ENCODE measurements around the gene TPX2.
A peak's percentile ranks its signal among the peaks of the same experiment; 100 is the strongest.

The TPX2 gene

GRCh38 chr20:31716351-31716750 lies 22.7 kb upstream of the TPX2 start:
- no peak overlapping the region for H3K9ac ChIP-seq (ENCODE audit: low read length)
- no peak overlapping the region for H3K4me3 ChIP-seq (ENCODE audit: low read length)
- H3K27me3 ChIP-seq (ENCODE audit: control insufficient read depth, insufficient read depth, low read length), result no peaks in the 10 kb centered on the region
- H3K27ac ChIP-seq (ENCODE audit: low read length), result no peak overlapping the region
- peaks cover 33% of the 10 kb centered on the region for H3K36me3 ChIP-seq (ENCODE audit: control insufficient read depth, low read depth, low read length)
- no peaks in the 10 kb centered on the region for H3K9me3 ChIP-seq (ENCODE audit: control insufficient read depth, low read depth, low read length)
- H3K4me1 ChIP-seq (ENCODE audit: control insufficient read depth, low read depth, low read length), result peaks cover 60% of the 10 kb centered on the region

GRCh38 chr20:31716818-31717477 lies 22.1 kb upstream of the TPX2 start:
- peaks cover 33% of the 10 kb centered on the region for H3K36me3 ChIP-seq (ENCODE audit: control insufficient read depth, low read depth, low read length)
- H3K27me3 ChIP-seq (ENCODE audit: control insufficient read depth, insufficient read depth, low read length), result no peaks in the 10 kb centered on the region
- H3K4me1 ChIP-seq (ENCODE audit: control insufficient read depth, low read depth, low read length), result peaks cover 61% of the 10 kb centered on the region
- no peaks in the 10 kb centered on the region for H3K9me3 ChIP-seq (ENCODE audit: control insufficient read depth, low read depth, low read length)
- H3K4me3 ChIP-seq (ENCODE audit: low read length), result no peak overlapping the region
- no peak overlapping the region for H3K27ac ChIP-seq (ENCODE audit: low read length)
- H3K9ac ChIP-seq (ENCODE audit: low read length), result no peak overlapping the region

- Histone ChIP-seq H3K4me3 (ENCODE audit: low read length) (no peak overlapping the region), H3K27ac (ENCODE audit: low read length) (no peak overlapping the region), H3K9ac (ENCODE audit: low read length) (no peak overlapping the region)
Observed at GRCh38 chr20:31717478-31718201, 21.4 kb upstream of the TPX2 start.

DNA sequence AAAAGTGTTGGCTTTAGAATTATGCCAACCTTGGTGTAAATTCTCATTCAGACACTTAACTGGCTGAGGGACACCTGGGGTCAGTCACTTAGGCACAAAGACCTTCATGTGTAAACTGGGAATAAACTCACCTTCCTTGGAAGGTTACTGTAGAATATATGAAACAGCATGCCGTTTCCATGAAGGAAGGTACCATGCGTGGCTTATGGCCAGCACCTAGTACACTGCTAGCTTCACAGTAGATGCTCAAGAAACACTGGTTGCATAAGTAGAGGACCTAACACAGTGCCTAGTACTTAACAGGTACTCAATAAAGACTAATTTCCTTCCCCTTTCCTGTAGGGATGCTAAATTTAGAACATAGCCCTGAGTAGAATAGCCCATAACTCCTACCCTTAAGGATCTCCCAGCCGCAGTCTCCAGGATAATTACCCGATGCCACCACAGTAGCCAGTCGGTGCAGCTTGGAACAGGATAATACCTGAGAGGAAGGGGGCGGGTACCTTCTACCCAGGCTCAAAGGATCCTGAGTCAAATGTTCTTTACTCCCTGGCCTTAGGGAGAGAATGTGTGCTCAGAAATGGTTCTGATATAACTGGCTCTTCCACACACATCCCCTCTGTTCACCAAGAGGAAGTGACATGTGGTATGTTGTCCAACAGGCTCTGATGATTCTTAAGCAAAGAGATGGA lies 20.0 kb upstream of the TPX2 start:
- Histone ChIP-seq H3K9me3 (ENCODE audit: control insufficient read depth, low read depth, low read length) (no peaks in the 10 kb centered on the region), H3K36me3 (ENCODE audit: control insufficient read depth, low read depth, low read length) (peaks cover 28% of the 10 kb centered on the region), H3K9ac (ENCODE audit: low read length) (no peak overlapping the region), H3K27me3 (ENCODE audit: control insufficient read depth, insufficient read depth, low read length) (no peaks in the 10 kb centered on the region), H3K4me1 (ENCODE audit: control insufficient read depth, low read depth, low read length) (peaks cover 43% of the 10 kb centered on the region), H3K4me3 (ENCODE audit: low read length) (peak overlapping the region; percentile 63), H3K27ac (ENCODE audit: low read length) (no peak overlapping the region)

More at GRCh38 chr20:31717478-31718201, 21.4 kb upstream of the TPX2 start:
- H3K27me3 ChIP-seq (ENCODE audit: control insufficient read depth, insufficient read depth, low read length), result no peaks in the 10 kb centered on the region
- peaks cover 57% of the 10 kb centered on the region for H3K4me1 ChIP-seq (ENCODE audit: control insufficient read depth, low read depth, low read length)
- H3K36me3 ChIP-seq (ENCODE audit: control insufficient read depth, low read depth, low read length), result peaks cover 33% of the 10 kb centered on the region
- no peaks in the 10 kb centered on the region for H3K9me3 ChIP-seq (ENCODE audit: control insufficient read depth, low read depth, low read length)

DNA sequence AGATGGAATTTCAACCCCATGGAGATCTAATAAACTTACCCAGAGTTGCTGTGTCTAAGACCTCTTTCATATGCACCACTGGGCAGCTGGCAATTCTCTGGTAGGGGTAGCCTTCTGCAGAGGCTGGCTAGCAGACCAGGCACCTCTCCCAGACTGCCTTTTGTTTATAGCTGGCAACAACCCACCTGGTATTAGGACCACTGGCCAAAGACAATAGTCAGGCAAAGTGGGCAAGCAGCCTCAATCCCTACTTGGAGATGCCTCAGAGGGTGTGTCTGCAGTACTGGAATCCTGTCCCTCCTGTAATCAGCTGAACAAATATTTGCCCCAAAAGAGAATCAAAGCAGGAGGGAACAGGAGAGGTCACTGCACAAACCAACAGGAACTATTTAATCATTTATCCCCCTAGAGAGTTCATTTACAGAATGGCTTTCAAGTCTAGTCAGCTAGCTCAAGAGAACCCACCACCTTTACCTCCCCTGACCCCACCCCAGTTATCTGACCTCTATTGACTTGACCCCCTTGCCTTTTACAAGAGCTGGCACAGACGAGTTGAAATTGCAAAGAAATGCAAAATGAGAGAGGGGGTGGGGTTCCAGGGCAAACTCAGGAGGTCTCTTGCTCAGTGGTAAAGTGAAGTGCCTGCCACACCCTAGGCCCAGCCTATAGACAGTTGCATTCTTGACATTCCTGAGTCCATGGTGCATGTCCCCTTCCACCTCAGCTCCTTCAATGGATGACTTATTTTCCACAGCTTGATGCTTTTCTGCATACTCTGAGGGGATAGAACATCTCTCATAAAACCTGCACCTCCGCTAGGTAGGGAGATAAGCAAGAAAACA lies 19.2 kb upstream of the TPX2 start:
- Histone ChIP-seq H3K4me3 (ENCODE audit: low read length) (peak overlapping the region; percentile 63), H3K9me3 (ENCODE audit: control insufficient read depth, low read depth, low read length) (no peaks in the 10 kb centered on the region), H3K27ac (ENCODE audit: low read length) (no peak overlapping the region), H3K36me3 (ENCODE audit: control insufficient read depth, low read depth, low read length) (peaks cover 22% of the 10 kb centered on the region), H3K9ac (ENCODE audit: low read length) (peak overlapping the region; percentile 11), H3K27me3 (ENCODE audit: control insufficient read depth, insufficient read depth, low read length) (no peaks in the 10 kb centered on the region), H3K4me1 (ENCODE audit: control insufficient read depth, low read depth, low read length) (peaks cover 40% of the 10 kb centered on the region)

DNA sequence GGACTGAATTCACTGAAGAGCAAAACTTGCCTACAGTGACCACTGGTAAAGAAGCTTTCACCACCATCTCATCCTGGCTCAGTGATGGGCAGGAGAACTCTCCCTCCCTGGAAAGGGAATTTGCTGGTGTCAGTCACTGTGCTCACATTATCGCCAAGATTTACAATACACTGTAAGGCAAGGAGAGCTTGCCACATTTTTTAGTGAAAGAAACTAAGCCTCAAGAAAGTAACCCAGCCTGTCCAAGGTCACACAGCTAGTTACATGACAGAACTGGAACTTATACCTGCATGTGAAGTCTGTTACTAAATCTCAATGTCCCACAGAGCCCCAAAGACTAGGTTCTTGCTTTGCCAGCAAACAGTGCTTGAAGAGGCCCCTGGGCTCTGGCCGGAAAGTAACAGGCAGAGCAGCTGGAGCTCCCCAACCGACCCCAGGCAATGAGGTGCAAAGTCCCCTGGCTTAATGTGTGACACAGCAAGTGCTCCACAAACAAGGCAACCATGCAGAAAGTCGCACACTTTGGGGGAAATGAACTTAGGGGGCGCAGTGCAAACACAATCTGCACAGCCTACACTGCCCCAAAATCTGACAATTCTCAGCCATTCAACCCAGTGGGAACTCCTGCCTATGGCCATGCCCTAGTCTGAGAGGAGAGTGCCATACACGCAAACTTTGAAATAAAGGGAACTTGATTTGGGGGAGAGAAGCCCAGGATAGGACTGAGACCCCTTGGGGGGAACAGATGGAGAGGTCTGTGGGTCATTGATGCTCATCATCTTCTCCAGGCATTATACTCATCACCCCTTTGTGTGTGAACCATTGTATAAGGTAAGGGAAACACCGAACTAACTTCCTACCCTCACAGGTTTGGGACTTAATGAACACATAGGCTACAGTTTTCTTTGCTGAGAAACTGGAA lies 18.3 kb upstream of the TPX2 start:
- Histone ChIP-seq H3K36me3 (ENCODE audit: control insufficient read depth, low read depth, low read length) (peaks cover 22% of the 10 kb centered on the region), H3K9me3 (ENCODE audit: control insufficient read depth, low read depth, low read length) (no peaks in the 10 kb centered on the region), H3K4me3 (ENCODE audit: low read length) (peak overlapping the region; percentile 63), H3K9ac (ENCODE audit: low read length) (peak overlapping the region; percentile 11), H3K27ac (ENCODE audit: low read length) (no peak overlapping the region), H3K27me3 (ENCODE audit: control insufficient read depth, insufficient read depth, low read length) (no peaks in the 10 kb centered on the region), H3K4me1 (ENCODE audit: control insufficient read depth, low read depth, low read length) (peaks cover 40% of the 10 kb centered on the region)

DNA sequence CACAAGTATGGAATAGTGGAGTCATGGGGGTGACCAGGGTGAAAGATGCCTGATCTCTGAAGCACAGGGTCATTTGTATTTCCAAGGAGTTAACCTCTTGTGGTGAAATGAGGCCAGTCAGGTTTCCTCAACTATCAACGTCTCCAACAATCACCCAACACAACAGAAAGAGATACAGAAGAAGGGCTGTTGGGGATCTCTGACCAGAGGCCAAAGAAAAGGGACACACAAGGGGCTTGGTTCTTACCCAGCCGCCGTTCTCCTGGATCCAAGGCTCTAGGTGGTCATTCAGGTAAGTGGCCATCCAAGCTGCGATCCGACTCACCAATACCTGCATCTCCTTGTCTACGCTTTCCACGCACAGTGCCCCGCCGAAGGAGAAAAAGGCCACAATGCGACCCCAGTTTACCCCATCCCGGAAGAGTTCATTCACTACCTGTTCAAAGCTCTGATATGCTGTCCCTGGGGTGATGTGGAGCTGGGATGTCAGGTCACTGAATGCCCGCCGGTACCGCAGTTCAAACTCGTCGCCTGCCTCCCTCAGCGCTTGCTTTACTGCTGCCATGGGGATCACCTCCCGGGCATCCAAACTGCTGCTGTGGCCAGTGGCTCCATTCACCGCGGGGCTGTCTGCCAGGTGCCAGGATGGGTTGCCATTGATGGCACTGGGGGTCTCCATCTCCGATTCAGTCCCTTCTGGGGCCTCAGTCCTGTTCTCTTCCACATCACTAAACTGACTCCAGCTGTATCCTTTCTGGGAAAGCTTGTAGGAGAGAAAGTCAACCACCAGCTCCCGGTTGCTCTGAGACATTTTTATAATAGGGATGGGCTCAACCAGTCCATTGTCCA lies 17.5 kb upstream of the TPX2 start:
- Histone ChIP-seq H3K27me3 (ENCODE audit: control insufficient read depth, insufficient read depth, low read length) (no peaks in the 10 kb centered on the region), H3K4me1 (ENCODE audit: control insufficient read depth, low read depth, low read length) (peaks cover 39% of the 10 kb centered on the region), H3K4me3 (ENCODE audit: low read length) (peak overlapping the region; percentile 63), H3K27ac (ENCODE audit: low read length) (peak overlapping the region; percentile 27), H3K36me3 (ENCODE audit: control insufficient read depth, low read depth, low read length) (peaks cover 22% of the 10 kb centered on the region), H3K9ac (ENCODE audit: low read length) (peak overlapping the region; percentile 90), H3K9me3 (ENCODE audit: control insufficient read depth, low read depth, low read length) (no peaks in the 10 kb centered on the region)

- Histone ChIP-seq H3K4me3 (ENCODE audit: low read length) (peak within 1 kb of the TSS; percentile 63), H3K36me3 (ENCODE audit: control insufficient read depth, low read depth, low read length) (peaks cover 19% of the 10 kb centered on the region), H3K27ac (ENCODE audit: low read length) (peak within 1 kb of the TSS; percentile 91), H3K4me1 (ENCODE audit: control insufficient read depth, low read depth, low read length) (peaks cover 34% of the 10 kb centered on the region), H3K27me3 (ENCODE audit: control insufficient read depth, insufficient read depth, low read length) (no peaks in the 10 kb centered on the region), H3K9me3 (ENCODE audit: control insufficient read depth, low read depth, low read length) (no peaks in the 10 kb centered on the region), H3K9ac (ENCODE audit: low read length) (peak within 1 kb of the TSS; percentile 90)
Observed at GRCh38 chr20:31722257-31723068, 16.6 kb upstream of the TPX2 start, which contains the start of gene BCL2L1. Gene BCL2L1 (minus strand): TSS chr20:31722868. CDS start chr20:31722218, 650 bp downstream.

DNA sequence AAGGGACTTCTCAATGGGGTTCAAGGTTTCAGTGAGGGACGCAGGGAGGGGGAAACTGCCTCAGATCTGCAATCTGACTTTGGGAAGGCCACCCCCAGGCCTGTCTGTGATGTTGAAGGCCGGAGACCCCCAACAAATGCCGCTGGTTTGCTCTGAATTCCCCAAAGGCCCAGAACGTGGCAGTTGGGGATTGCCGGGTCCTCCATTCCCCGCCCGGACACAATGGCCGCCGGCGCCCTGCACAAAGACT lies 16.1 kb upstream of the TPX2 start:
- H3K36me3 ChIP-seq (ENCODE audit: control insufficient read depth, low read depth, low read length), result peaks cover 19% of the 10 kb centered on the region
- peak overlapping the region; percentile 91 for H3K27ac ChIP-seq (ENCODE audit: low read length)
- peaks cover 34% of the 10 kb centered on the region for H3K4me1 ChIP-seq (ENCODE audit: control insufficient read depth, low read depth, low read length)

More for the DNA sequence above, 16.1 kb upstream of the TPX2 start:
- Histone ChIP-seq H3K27me3 (ENCODE audit: control insufficient read depth, insufficient read depth, low read length) (no peaks in the 10 kb centered on the region), H3K9me3 (ENCODE audit: control insufficient read depth, low read depth, low read length) (no peaks in the 10 kb centered on the region), H3K4me3 (ENCODE audit: low read length) (peak overlapping the region; percentile 63), H3K9ac (ENCODE audit: low read length) (peak overlapping the region; percentile 90)
